NB4 (cell line): ENCODE results near the gene MEF2D.

Experiments
- CTCF ChIP-seq: IDR thresholded peaks from one replicate; pipeline ENCODE4 v1.5.1; 2012; ENCODE audit warnings: low read depth, low read length
- MAX ChIP-seq: IDR thresholded peaks from 2 replicates; pipeline ENCODE4 v1.6.1; 2011; ENCODE audit warnings: low read depth, low read length
- MYC ChIP-seq: IDR thresholded peaks from 2 replicates; pipeline ENCODE4 v1.6.1; 2011; ENCODE audit warnings: low read depth, low read length
- POLR2A ChIP-seq: IDR thresholded peaks from 2 replicates; pipeline ENCODE4 v1.6.1; 2011; ENCODE audit warnings: mild to moderate bottlenecking; ENCODE audit not compliant: insufficient read length; ENCODE audit errors: extremely low read depth

- TF ChIP-seq CTCF (no peak), POLR2A (no peak), MAX (no peak), MYC (no peak)
Observed at GRCh38 chr1:156547982-156548381, 47.4 kb upstream of the MEF2D start.
